DMS79 treated with DMSO at 0.1 percent for 48 hours (cell line): Measurements from ENCODE around the gene SLC25A40.
"Not testable (repeated sequence)": the region's sequence is repeated elsewhere in the genome, so short reads cannot be mapped to it uniquely, and the experiment has no call there.

ENCODE experiments used
- DNase-seq: peaks from one replicate; lab custom pipeline; 2025; lab: John Stamatoyannopoulos, UW

SLC25A40 gene

GRCh38 chr7:87870471-87870870 lies 5.7 kb downstream of the SLC25A40 start:
- no peak for DNase-seq

- DNase-seq = not testable (repeated sequence)
Observed at GRCh38 chr7:87866533-87866932, 9.6 kb downstream of the SLC25A40 start.

- DNase-seq = no peak
Observed at GRCh38 chr7:87866089-87866488, 10.1 kb downstream of the SLC25A40 start.

GRCh38 chr7:87858417-87859100 lies 17.6 kb downstream of the SLC25A40 start:
- DNase-seq = no peak

GRCh38 chr7:87853237-87853864 lies 22.8 kb downstream of the SLC25A40 start:
- no peak for DNase-seq

GRCh38 chr7:87852306-87852705 lies 23.9 kb downstream of the SLC25A40 start:
- no peak for DNase-seq

GRCh38 chr7:87850836-87851593 lies 25.1 kb downstream of the SLC25A40 start:
- DNase-seq = no peak

GRCh38 chr7:87837597-87837996 lies 38.6 kb downstream of the SLC25A40 start:
- DNase-seq = no peak

GRCh38 chr7:87833130-87833529 lies 43.0 kb downstream of the SLC25A40 start:
- DNase-seq = no peak

GRCh38 chr7:87831097-87831496 lies 45.1 kb downstream of the SLC25A40 start:
- no peak for DNase-seq

GRCh38 chr7:87828383-87828782 lies 47.8 kb downstream of the SLC25A40 start:
- DNase-seq = not testable (repeated sequence)

- not testable (repeated sequence) for DNase-seq
Observed at GRCh38 chr7:87825369-87825768, 50.8 kb downstream of the SLC25A40 start.

GRCh38 chr7:87822056-87822455 lies 54.1 kb downstream of the SLC25A40 start:
- not testable (repeated sequence) for DNase-seq

- DNase-seq = no peak
Observed at GRCh38 chr7:87818336-87818735, 57.8 kb downstream of the SLC25A40 start.

- DNase-seq = no peak
Observed at GRCh38 chr7:87816389-87816788, 59.8 kb downstream of the SLC25A40 start.

- no peak for DNase-seq
Observed at GRCh38 chr7:87810726-87811125, 65.4 kb downstream of the SLC25A40 start.

- DNase-seq = no peak
Observed at GRCh38 chr7:87810130-87810529, 66.0 kb downstream of the SLC25A40 start.

- no peak for DNase-seq
Observed at GRCh38 chr7:87806150-87806549, 70.0 kb downstream of the SLC25A40 start.

GRCh38 chr7:87797798-87798403 lies 78.3 kb downstream of the SLC25A40 start:
- DNase-seq = peak; percentile 49

- no peak for DNase-seq
Observed at GRCh38 chr7:87797395-87797794, 78.8 kb downstream of the SLC25A40 start.

GRCh38 chr7:87785368-87785995 lies 90.7 kb downstream of the SLC25A40 start:
- no peak for DNase-seq

- DNase-seq = no peak
Observed at GRCh38 chr7:87784424-87784823, 91.7 kb downstream of the SLC25A40 start.
